ENCODE measurements around the gene TULP4.
"Not testable (repeated sequence)": the region's sequence is repeated elsewhere in the genome, so short reads cannot be mapped to it uniquely, and the experiment has no call there.

The TULP4 gene

DNA sequence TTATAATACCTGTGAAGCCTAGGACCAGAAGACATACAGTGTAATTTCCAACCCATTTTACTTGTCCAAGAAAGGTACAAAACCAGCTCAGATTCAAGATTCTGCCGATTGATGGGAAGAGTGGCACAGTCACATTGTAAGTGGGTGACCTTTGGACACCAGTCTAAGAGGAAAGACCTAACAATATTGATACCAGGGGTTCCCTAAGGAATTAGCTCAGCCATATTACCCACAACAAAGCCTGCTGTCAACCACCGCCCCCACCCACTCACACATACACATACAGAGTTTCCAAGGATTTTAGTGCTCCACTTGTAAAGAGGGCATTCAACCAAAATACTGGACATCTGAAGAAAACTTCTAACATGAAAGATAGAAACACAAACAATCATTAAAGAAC is 219.7 kb downstream of the TULP4 start:
- DNase-seq (ENCODE audit: low spot score), result no peak

DNA sequence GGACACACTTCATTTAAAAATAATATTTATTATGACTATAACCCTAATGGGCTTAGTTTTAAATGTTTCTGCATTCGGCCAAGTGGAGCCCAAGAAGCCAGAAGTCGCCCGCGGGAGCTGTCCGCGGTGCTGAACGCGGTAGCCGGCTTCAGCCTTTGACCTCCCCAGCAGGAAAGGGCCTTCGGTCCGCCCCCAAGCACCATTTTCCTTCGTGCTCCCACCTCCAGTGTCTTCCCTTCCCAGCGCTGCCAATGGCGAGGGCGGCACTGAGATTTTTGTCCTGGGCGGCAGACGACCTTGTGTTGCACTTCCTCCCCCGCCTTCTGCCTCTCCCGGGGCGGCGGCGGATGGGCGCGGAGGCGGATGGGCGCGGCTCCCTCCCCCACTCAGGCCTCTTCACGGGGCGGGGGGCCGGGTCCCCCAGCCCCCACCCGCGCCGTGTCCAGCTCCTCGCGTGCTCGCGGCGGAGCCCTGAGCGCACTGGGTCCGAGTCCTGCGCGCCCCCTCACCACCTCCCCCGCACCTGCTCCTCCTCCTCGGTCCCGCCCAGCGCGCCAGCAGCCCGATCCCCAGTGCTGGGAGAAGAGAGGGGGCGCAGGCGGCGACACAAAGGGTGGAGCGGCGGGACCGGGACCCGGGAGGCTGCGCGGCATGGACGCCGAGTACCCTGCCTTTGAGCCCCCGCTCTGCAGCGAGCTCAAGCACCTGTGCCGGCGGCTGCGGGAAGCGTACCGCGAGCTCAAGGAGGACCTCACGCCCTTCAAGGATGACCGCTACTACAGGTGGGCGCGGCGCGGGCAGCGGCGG is 224.0 kb downstream of the TULP4 start:
- DNase-seq (ENCODE audit: low spot score), result no peak

DNA sequence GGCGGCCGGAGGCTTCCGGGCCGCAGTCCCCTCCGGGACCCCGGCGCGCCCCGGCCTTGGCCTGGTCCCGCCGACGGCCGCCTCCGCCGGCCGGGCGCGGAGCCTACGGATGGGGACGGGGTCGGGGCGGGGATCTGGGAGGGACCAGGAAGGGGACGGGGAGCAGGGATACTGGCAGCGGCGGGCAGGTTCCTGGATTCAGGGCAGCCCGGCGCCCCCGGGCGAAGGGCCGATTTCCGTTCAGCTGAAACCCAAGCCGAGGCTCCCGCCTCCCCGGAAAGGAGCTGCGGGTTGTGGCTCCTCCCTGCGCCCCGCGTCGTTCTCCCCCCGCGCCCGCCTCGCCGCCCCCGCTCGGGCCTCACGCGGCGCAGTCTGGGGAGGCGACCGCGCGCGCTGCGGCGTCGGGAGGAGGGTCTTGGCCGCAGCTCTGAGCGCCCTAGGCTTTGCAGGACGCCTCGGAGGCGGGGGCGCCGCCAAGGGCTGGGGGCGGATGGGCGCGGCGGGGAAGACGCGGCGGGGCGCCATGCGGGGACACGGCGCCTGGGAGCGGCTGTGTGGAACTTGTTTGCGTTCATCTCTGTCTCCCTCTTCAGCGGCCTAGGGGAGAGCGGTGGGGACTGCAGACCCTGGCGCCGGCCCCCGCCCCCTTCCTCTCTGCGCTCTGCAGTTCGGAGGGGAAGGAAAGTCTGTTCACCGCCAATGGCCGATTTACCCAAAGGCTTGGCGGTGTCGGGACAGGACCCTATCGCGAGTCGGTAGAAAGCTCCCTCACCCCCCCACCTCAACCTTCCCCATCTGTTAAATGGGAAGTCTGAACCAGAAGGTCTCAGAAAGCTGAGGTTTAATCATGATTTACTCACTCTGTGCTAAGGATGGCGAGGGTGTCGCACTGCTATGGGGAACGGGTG is 224.9 kb downstream of the TULP4 start:
- no peak for DNase-seq (ENCODE audit: low spot score)

DNA sequence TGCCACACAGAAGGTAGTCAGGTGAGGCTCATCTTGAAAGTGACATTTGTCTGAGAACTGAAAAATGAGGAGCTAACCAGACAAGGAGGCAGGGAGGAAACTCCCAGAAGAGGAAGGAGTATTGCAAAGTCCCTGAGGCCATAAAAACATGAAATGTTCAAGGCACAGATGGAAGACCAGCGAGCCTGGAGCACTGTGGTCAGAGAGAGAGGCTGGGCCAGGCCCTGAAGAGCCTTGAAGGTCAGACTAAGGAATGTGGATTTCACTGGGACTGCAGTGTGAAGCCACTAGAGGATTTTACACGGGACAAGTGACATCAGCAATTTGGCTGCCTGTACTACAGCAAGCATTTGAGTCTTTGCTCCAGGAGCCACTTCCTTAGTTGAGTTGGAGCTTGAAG is 226.5 kb downstream of the TULP4 start:
- no peak for DNase-seq (ENCODE audit: low spot score)

DNA sequence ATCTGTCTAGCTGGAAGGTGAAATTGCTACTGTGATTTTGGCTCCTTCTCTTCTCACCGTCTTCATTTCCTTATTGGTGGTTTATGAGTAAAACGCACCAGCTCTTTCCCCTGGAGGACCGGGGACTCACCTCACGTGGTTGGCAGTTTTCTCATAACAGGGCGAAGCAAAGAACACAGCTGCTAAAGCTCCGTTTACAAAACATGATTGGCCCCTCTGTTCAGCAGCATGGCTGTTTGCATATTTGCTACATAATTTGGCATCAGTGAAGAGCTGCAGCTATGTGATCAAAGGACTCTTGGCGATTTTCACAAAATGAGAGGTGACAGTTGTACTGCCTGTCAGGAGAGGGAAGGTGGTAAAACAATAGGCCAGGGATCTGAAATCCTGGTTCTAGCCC is 227.1 kb downstream of the TULP4 start:
- no peak for DNase-seq (ENCODE audit: low spot score)

DNA sequence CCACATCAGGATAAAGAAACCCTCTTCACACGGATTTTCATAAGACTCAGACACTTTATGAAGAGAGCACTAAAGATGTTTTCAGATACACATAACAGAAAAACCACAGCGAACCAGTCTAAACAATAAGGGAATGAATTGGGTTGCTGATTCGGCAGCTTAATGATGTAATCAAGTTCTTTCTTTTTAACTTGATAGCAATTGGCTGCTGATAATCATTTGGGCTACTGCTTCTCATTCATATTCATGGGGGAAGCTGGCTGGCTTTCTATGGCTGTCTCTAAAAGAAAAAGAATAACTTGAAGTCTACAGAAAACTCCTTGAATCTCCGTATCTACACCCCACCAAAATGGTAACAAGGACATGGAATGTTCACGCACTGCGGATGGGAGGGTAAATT is 227.6 kb downstream of the TULP4 start:
- DNase-seq (ENCODE audit: low spot score), result no peak

DNA sequence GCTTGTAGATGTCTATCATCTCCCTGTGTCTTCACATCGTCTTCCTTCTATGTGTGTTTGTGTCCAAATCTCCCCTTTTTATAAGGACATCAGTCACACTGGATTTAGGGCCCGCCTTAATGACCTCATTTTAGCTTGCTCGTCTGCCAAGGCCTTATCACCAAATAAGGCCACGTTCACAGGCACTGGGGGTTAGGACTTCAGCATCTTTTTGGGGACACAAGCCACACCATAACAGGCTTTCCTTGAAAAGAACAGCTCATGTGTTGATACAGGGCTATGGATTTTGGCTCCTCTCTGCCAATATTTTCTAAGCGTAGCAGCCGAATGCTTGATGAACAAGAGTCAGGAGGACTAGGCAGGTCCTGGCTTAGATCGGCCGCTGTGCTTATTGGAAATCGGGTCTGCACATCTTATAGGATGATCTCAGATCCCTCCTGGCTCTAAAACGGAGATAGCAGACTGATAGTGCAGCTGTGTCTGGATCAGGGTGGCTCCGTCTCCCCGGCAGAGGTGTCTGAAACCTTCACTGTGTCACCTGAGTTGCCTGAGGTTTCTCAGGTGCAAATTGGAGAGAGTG is 231.4 kb downstream of the TULP4 start:
- DNase-seq (ENCODE audit: low spot score), result no peak

DNA sequence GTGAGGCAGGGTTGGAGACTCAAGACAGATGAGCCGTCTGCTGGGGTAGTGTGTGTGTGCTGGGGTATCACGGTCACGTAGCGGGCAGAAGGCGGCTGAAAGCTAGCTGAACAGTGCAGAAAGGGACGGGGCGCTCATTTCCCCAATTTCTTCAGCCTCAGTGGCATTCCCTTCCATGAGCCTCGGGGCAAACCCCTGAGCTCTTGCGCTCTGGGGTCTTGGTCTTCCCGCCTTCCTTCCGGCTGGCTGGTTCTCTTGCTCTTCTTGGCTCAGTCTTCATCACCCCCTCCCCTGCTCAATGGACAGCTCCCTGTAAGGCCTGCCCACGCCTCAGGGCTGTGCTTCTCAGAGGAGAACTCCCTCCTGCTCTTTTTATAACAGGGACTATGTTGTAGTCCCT is 232.2 kb downstream of the TULP4 start:
- DNase-seq (ENCODE audit: low spot score), result no peak

DNA sequence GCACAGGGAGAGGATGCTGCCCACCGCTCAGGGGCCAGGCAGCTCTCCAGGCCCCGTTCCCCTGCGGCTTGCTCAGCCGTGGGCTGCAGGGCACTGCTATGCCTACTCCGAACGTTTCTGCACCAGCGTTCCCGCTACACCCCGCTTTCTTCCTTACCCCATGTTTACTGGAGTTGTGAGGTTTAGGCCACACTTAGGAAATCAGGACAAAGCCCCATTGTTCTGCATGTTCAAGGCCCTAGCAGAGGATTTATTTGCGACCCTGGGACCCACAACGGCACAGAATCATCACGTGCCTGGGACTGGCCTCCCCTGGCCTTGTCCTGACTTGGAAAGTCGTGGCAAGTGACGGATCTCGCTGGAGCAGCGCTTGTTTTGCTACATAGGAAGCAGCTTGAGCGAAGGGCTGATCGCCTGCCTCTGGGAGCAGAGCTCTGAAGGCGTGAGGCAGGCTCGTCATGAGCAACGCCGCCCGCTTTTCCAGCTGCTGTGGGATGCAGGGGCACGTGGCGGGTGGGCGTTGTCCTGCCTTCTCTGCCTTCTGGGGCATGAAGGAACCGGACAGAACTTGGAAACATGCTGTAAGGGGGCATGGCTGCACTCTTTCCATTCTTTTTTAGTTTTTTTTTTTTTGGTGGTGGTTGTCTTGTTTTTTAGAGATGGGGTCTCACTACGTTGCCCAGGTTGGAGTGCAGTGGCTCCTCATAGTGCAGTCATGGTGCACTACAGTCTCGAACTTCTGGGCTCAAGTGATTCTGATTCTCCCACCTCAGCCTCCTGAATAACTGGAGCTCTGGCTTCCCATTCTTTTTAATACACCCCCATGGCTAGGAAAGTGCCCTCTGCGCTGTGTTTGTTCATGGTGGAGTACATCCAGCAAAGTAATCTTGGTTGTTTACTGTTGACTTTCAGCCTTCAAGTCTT is 233.0 kb downstream of the TULP4 start:
- DNase-seq (ENCODE audit: low spot score), result no peak

DNA sequence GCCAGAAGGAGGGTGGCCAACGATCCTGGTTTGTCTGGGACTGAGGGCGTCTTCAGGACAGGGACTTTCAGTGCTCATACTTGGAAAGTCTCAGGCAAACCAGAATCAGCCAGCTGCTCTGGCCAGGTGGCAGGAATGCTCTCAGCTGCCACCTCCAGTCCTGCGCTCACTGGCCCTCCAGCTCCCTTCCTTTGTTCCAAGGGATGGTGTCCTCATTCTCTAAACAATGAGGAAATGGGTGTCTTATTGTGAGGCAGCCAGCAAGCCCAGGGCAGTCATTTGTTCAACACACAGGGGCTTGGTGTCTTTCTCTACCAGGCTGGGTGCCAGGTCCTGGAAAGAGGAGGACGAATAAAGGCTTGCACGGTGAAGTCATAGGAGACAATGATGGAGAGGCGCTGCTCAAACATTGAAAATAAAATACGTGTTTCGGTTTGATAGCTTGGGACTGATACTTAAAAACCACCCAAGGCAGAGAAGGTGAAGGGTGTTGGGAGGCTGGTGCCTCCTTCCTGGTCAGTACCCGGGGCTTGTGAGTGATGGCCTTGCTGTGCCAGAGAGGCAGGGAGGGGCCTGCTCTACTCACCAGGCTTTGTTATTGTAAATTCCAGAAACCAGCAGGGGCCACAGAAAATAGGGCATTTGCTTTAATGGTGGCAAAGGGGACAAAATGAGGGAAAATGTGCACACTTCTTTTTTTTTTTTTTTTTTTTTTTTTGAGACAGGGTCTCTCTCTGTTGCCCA is 236.3 kb downstream of the TULP4 start:
- no peak for DNase-seq (ENCODE audit: low spot score)

DNA sequence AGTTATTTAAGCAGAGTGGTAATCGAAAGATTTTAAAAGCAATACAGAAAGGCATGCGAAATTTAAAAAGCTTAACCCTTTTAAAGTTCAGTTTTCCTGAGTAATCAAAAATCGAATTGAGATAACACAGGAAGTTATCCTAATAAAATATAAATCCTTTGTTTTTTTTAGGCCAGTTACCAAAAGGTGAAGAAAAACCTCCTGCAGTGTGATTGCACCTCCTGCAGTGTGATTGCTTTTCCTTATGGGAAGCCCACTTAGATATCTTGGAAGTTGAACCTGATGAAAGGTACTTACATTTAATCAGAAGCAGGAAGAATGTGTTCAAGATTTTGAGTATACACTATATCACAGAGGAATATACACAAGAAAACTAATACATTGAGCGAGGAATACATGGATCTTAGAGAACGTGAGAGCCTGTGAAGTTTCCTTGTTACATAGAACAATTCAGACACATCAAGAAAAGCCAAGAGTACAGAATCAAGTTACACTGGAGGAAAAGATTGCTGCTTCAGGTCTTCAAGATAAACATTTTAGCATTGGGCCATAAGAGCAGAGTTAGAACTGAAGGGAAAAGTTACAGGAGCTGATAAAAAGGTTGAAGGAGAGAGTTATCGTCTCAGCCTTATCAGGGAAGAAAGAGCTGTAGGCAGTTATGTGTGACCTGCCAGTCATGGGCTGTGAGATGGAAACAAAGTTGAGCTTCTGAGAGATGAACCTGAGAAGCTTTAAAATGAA is 240.0 kb downstream of the TULP4 start:
- DNase-seq (ENCODE audit: low spot score), result no peak

DNA sequence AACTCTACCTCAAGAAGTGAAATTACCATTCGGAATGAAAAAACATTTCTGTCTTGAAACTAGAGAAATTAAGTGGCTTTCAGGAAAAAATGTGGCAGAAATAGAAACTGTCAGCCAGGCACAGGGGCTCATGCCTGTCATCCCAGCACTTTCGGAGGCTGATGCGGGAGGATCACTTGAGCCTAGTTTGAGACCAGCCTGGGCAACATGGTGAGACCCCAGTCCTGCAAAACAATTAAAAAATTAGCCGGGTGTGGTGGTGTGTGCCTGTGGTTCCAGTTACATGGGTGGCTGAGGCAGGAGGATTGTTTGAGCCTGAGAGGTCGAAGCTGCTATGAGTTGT is 240.5 kb downstream of the TULP4 start:
- DNase-seq (ENCODE audit: low spot score), result no peak

DNA sequence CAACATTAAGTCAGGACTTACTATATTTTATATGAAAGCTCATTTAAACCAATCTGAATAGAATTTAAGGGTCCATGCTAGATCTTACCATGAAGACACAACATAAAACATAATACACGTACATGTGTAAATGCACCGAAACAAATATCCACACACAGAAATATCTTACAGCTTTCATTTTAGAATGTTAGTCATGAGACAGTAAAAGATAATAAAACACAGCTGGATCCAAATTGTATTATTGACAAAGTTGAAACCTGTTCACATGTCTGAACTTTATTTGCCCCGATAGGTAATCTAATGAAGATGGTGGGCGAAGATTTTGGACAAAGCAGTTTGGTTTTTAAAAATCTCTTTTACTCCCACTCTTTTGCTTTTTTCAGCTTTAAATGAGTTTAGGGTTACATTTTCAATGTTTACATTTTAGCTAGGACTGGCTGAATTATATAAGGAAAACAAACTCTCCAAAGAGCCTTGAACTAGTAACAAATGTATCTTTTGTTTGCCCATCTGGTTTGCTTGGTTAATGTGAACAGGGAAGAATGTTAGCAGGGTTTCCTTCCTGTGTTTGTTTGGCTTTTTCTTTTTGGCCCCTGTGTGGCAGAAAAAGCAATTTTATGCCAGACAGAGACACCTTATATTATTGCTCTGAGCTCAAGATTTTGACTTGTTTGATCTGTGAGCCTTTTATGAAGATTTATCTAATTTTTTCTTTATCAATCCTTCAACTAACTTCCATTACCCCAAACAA is 242.5 kb downstream of the TULP4 start:
- DNase-seq (ENCODE audit: low spot score), result no peak

DNA sequence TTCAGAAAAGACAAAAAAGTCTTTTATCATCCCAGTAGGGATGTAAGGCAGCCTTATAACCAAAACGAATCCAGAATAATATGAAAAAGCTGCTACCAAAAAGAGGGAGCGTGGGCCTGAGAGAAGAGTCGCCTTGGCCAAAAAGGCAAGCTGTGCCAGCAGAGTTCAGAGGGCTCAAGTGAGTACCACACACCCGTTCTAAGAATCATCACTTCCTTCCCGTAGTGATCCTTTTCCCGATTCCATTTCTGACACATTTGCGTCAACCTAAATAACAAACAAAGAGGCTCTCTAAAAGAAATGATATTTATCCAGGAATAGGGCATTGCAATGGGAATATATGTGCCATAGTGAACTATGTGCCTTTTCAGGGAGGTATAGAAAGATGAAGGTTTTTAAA is 243.8 kb downstream of the TULP4 start:
- no peak for DNase-seq (ENCODE audit: low spot score)

DNA sequence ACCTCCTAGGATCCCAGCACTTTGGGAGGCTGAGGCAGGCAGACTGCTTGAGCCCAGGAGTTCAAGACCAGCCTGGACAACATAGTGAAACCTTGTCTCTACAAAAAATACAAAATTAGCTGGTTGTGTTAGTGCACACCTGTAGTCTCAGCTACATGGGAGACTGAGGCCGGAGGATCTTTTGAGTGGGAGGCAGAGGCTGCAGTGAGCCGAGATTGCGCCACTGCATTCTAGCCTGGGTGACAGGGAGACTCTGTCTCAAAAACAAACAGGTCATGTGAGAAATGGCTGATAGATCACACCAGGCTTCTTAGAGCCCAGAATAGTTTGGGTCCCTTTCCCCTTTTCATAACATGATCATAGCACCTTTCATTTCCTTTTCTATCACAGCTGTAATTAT is 244.8 kb downstream of the TULP4 start:
- DNase-seq (ENCODE audit: low spot score), result not testable (repeated sequence)

DNA sequence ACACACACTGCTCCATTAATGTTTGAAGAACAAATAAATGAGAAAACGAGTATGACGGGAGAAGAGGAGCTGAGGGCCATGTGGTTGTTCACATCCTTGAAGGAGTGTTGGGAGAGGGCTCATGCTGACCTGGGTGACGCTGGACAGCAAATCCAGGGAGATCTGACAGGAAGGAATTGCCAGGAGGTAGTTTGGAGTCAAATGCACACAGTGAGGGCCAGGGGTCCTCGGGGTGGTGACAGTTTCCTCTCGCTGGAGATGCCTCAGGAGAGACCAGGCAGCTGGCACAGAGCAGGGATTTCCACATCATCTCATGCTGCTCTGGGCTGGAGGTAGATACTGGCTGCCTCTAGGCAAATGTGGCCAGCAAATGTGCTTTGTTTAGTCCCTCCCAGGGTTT is 245.7 kb downstream of the TULP4 start:
- DNase-seq (ENCODE audit: low spot score), result no peak

DNA sequence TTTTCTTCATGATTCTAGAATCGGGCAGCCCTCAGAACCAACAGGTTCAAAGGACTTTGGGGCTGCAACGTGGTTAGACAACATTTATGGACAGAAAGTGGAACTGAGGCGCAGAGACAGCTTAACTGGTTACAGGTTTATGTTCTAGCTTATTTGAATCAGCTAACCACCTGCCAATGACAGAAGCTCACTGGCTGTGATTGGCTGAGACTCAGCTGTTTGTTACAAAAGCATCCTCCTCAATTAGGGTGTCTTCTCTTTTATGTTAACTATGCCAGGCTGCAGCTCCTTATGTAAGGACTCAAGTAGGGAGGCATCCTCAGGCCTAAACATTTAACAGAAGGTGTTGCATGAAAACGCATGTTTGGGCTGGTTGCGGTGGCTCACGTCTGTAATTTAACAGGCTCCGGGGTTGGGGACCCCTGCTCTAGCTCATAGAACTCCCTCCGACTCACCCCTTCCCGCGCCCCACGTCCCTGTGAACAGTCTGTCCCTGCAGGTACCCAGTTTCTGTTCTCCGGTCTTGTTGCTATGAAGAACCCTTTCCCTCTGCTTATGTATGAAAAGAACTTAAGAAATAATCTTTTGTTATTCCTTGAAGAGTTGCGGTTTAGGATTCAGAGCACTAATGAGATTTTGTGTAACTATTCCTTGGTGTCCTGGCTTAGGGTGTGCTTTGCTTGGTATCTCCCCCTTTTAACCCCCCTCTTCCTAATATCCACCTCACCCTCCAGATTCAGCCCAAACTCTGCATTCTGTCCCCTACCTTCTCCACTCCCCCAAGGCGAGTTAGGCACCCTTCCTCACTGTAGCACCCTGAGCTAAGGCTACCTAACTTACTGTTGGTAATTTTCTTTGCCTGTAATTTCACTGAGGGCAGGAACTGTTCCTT is 246.4 kb downstream of the TULP4 start:
- peak; percentile 38 for DNase-seq (ENCODE audit: low spot score)

DNA sequence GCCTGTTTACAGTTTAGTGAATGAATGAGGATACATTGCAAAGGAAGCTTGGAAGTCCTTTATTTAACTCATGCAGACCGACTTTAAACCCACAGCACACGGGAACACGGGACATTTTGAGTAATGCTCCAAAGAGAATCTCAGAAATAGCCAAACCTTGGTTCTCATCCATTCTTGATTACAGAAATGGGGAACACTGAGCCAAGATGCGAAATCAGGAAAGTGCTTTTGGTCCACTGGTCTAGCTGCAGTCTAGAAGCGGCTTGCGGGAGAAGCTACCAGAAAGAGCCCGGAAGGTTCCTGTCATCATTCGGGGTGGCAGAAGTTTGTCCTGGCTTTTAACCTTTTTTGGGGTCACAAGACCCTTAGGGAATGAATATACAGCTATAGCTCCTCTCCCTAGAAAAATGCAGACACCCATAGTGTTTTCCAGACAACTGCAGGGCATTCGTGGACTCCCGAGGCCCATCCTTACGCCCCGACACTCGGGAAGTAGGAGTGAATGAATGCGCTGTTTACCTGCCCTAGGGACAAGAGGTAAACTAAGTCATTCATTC is 247.2 kb downstream of the TULP4 start:
- DNase-seq (ENCODE audit: low spot score), result no peak
